Endodermal cell (in vitro differentiated cells): ENCODE results near the gene C2orf92. TPM values are rescaled to one million over a fixed set of nuclear protein-coding genes. Genes with fewer than 3 reads are reported as not detected.
A peak's percentile ranks its signal among the peaks of the same experiment; 100 is the strongest.

ENCODE experiments used
- DNase-seq: peaks from one replicate; pipeline ENCODE4 v3.0.0-alpha.2; 2017
- H3K27ac ChIP-seq: 2 replicates; pipeline ENCODE4 v1.5.1; 2013; ENCODE audit warnings: mild to moderate bottlenecking, low read depth, low read length, moderate library complexity
- H3K27me3 ChIP-seq: 2 replicates; pipeline ENCODE4 v1.6.1; 2013; ENCODE audit warnings: mild to moderate bottlenecking, low read length, moderate library complexity; ENCODE audit not compliant: insufficient read depth, control insufficient read depth, poor library complexity, severe bottlenecking
- H3K36me3 ChIP-seq: 2 replicates; pipeline ENCODE4 v1.7.0; 2013; ENCODE audit warnings: mild to moderate bottlenecking, low read length, moderate library complexity; ENCODE audit not compliant: control insufficient read depth, insufficient read depth
- H3K4me1 ChIP-seq: one replicate; pipeline ENCODE4 v1.7.0; 2013; ENCODE audit warnings: low read length; ENCODE audit not compliant: control insufficient read depth, insufficient read depth
- H3K4me3 ChIP-seq: 2 replicates; pipeline ENCODE4 v1.5.1; 2013; ENCODE audit warnings: mild to moderate bottlenecking, low read length, moderate library complexity
- H3K9ac ChIP-seq: 2 replicates; pipeline ENCODE4 v1.6.1; 2013; ENCODE audit warnings: mild to moderate bottlenecking, low read length, moderate library complexity; ENCODE audit not compliant: poor library complexity, severe bottlenecking; ENCODE audit errors: extremely low read depth
- H3K9me3 ChIP-seq: 2 replicates; pipeline ENCODE4 v1.6.1; 2013; ENCODE audit warnings: mild to moderate bottlenecking, low read length, moderate library complexity; ENCODE audit not compliant: control insufficient read depth
- H3K27ac Mint-ChIP-seq: 2 replicates; pipeline ENCODE4 v1.8.0; 2020; ENCODE audit warnings: mixed read lengths
- H3K27me3 Mint-ChIP-seq: 2 replicates; pipeline ENCODE4 v1.8.0; 2021; ENCODE audit warnings: mild to moderate bottlenecking, mixed read lengths; ENCODE audit not compliant: insufficient read depth
- H3K36me3 Mint-ChIP-seq: 2 replicates; pipeline ENCODE4 v1.8.0; 2020; ENCODE audit warnings: low read depth, mixed read lengths
- H3K4me1 Mint-ChIP-seq: 2 replicates; pipeline ENCODE4 v1.8.0; 2020; ENCODE audit warnings: mixed read lengths
- H3K4me3 Mint-ChIP-seq: 2 replicates; pipeline ENCODE4 v1.8.0; 2020; ENCODE audit warnings: mild to moderate bottlenecking, moderate library complexity, mixed read lengths
- H3K9me3 Mint-ChIP-seq: 2 replicates; pipeline ENCODE4 v1.8.0; 2020; ENCODE audit warnings: mild to moderate bottlenecking, mixed read lengths
- WGBS, 2 experiments: methylation state at CpG; one replicate each; pipeline versions ENCODE4 v1.1.5 to v1.1.7; 2013; ENCODE audit warnings: missing lambda C conversion rate in 2 of 2, mixed read lengths in 1 of 2; ENCODE audit not compliant: insufficient coverage in 1 of 2, insufficient read length in 1 of 2; 5-methylcytosine and 5-hydroxymethylcytosine counted together
- total RNA-seq, 2 donors: library from RNA; stranded (reverse); fragmentation: NEBNext Ultra II Directional in 1 of 2; extraction: Animal tissue kit (Norgen Biotek cat#: 25700) in 1 of 2; gene quantifications; 2 replicates in 1 of 2; 3 replicates in 1 of 2; pipeline ENCODE4 v1.2.1, GENCODE V29; 2021
- TF ChIP-seq, protein P1 (sequence below): fragments of 200-600 bp; sonication (generic); conservative IDR thresholded peaks from 2 replicates; pipeline ENCODE4 v1.5.0; 2021; ENCODE audit warnings: antibody characterized with exemption, mild to moderate bottlenecking

The C2orf92 gene
- total RNA-seq, 2 donors from 2014 or later: 12.5 to 17.4 TPM

DNA sequence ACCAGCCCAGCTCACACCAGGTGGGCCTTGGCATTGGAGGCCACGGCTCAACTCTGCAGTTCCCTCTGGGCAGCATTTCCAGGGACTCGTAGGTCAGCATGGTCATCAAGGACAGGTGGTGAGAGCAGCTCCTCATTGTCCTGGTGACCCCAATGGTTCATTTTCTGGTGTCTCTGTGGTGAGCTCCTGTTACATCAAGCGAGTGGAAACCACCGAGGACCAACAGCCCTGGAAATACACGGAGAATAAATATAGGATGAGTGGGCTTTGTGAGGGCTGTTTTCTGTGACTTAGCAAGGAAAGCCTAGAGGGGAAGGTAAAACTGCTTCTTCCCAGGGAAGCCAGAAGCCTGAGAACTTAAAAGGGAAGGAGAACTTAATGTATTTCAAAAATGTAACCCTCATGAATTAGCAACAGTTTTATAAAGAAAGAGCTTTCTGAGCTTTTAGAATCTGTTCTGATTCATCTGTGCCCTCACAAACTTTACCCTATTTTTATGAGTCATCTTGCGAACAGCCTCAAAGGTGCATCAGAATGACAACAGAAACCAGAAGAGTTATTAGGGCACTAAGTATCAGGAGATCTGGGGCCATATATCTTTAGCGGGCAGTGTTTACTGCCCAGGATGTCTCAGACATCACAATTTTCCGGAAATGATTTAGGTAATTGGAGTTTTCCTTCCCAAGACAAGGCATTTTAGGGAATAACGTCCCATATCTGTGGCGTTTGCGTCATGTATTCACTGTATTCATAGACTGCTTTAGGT, 18.7 kb downstream of the C2orf92 start:
- peaks cover 6% of the 10 kb centered on the region for H3K4me1 Mint-ChIP-seq
- no peak overlapping the region for H3K4me3 ChIP-seq
- no peaks in the 10 kb centered on the region for H3K4me1 ChIP-seq
- no peaks in the 10 kb centered on the region for H3K27me3 ChIP-seq
- H3K9me3 Mint-ChIP-seq: peaks cover 11% of the 10 kb centered on the region
- H3K36me3 ChIP-seq: no peaks in the 10 kb centered on the region
- 93 to 94% methylated on average over 6 to 10 of the region's 11 CpGs for WGBS, 2 experiments
- H3K27me3 Mint-ChIP-seq: no peaks in the 10 kb centered on the region
- TF ChIP-seq, protein P1, sequence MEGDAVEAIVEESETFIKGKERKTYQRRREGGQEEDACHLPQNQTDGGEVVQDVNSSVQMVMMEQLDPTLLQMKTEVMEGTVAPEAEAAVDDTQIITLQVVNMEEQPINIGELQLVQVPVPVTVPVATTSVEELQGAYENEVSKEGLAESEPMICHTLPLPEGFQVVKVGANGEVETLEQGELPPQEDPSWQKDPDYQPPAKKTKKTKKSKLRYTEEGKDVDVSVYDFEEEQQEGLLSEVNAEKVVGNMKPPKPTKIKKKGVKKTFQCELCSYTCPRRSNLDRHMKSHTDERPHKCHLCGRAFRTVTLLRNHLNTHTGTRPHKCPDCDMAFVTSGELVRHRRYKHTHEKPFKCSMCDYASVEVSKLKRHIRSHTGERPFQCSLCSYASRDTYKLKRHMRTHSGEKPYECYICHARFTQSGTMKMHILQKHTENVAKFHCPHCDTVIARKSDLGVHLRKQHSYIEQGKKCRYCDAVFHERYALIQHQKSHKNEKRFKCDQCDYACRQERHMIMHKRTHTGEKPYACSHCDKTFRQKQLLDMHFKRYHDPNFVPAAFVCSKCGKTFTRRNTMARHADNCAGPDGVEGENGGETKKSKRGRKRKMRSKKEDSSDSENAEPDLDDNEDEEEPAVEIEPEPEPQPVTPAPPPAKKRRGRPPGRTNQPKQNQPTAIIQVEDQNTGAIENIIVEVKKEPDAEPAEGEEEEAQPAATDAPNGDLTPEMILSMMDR: no peak
- H3K9ac ChIP-seq: no peak overlapping the region
- DNase-seq: no peak
- no peaks in the 10 kb centered on the region for H3K9me3 ChIP-seq
- H3K27ac Mint-ChIP-seq: no peak overlapping the region
- peaks cover 3% of the 10 kb centered on the region for H3K36me3 Mint-ChIP-seq
- H3K27ac ChIP-seq: no peak overlapping the region
- H3K4me3 Mint-ChIP-seq: no peak overlapping the region

DNA sequence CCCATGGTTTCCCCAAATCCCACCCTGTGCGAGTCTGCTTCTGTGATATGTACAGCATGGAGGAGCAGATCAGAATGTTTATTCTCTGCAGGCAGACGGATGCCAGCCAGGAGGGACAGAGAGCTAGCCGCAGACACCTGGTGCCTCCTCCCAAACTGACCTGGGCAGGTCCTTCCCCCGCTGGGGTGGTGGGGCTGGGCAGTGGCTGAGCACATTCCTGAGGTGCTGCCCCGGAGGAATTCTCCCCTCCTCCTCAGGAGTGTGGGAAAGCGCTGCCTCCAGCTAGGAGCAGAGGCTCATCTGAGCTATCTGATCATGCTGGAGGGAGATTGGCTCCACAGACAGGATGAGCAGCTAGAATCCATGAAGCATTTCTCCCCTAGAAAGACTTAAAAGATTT, 21.7 kb downstream of the C2orf92 start:
- 39 to 59% methylated on average over 3 to 6 of the region's 6 CpGs for WGBS, 2 experiments
- Histone ChIP-seq H3K27me3 (no peaks in the 10 kb centered on the region), H3K9me3 (no peaks in the 10 kb centered on the region), H3K9ac (no peak overlapping the region), H3K4me1 (no peaks in the 10 kb centered on the region), H3K36me3 (no peaks in the 10 kb centered on the region), H3K4me3 (no peak overlapping the region), H3K27ac (no peak overlapping the region)
- H3K27ac Mint-ChIP-seq: peak overlapping the region; percentile 76
- no peaks in the 10 kb centered on the region for H3K9me3 Mint-ChIP-seq
- no peak overlapping the region for H3K4me3 Mint-ChIP-seq
- no peaks in the 10 kb centered on the region for H3K36me3 Mint-ChIP-seq
- TF ChIP-seq, protein P1: no peak
- DNase-seq: peak; percentile 91
- peaks cover 6% of the 10 kb centered on the region for H3K4me1 Mint-ChIP-seq
- H3K27me3 Mint-ChIP-seq: no peaks in the 10 kb centered on the region

DNA sequence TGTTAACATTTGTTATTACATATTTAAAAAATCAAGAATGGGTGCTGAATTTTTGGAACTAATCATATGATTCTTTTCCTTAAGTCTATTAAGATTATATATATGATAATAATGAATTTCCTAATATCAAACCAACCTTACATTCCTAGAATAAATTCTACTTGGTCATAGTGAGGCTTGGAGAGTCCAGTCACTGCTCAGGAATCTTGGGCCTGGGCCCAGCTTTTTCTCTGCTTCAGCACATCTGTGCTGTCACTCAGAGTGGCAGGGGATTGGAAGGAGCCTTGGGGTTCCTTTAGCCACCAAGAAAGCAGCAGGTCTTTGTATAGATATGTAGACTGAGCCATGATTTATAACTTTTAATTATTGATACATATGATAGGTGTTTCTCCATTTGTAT, 24.0 kb downstream of the C2orf92 start:
- Mint-ChIP-seq H3K9me3 (no peaks in the 10 kb centered on the region), H3K27ac (no peak overlapping the region), H3K27me3 (no peaks in the 10 kb centered on the region), H3K4me3 (no peak overlapping the region), H3K4me1 (peaks cover 16% of the 10 kb centered on the region), H3K36me3 (no peaks in the 10 kb centered on the region)
- Histone ChIP-seq H3K4me1 (no peaks in the 10 kb centered on the region), H3K27ac (no peak overlapping the region), H3K9ac (no peak overlapping the region), H3K9me3 (no peaks in the 10 kb centered on the region), H3K27me3 (no peaks in the 10 kb centered on the region), H3K4me3 (no peak overlapping the region), H3K36me3 (no peaks in the 10 kb centered on the region)
- TF ChIP-seq, protein P1: no peak
- no peak for DNase-seq
